ENCODE measurements around the gene PHF12.

The PHF12 gene

DNA sequence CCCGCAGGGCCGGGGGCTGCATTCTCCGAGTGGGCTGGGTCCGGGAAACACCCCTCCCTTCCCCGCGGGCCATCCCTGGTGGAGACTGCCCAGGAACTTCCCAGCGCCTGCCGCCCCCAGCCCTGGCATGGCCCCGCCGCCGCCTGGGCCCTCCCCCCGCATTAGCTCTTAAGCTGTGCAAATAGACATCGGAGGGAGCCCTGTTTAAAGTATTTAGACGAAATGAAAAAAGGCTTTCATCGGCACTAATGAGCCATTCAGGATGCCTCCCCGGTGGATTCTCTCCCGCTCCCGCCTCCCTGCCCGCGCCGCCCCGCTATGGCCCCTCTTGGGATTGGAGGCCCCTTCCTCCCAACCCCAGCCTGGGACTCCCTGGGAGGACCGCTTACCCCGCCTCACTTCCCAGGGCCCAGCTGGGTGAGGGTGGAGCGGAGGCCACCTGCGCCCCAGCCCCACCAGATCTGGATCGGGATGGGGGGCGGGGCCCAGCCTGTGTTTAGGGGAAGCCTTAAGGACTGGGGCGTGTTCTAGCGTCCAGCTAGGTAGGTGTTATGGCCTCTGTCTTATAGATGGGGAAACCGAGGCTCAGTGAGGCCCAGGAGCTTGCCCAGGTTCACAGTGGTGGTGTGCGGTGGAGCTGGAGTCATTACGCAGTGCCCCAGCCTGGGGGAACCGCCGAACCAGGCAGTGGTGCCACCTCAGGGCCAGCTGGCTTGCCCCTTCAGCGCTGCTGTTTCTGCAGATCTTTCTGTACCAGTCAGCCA lies 34.8 kb upstream of the PHF12 start:
- Histone ChIP-seq H3K4me3 (no peak overlapping the region), H3K27ac (no peak overlapping the region)
- TF ChIP-seq, protein P1, sequence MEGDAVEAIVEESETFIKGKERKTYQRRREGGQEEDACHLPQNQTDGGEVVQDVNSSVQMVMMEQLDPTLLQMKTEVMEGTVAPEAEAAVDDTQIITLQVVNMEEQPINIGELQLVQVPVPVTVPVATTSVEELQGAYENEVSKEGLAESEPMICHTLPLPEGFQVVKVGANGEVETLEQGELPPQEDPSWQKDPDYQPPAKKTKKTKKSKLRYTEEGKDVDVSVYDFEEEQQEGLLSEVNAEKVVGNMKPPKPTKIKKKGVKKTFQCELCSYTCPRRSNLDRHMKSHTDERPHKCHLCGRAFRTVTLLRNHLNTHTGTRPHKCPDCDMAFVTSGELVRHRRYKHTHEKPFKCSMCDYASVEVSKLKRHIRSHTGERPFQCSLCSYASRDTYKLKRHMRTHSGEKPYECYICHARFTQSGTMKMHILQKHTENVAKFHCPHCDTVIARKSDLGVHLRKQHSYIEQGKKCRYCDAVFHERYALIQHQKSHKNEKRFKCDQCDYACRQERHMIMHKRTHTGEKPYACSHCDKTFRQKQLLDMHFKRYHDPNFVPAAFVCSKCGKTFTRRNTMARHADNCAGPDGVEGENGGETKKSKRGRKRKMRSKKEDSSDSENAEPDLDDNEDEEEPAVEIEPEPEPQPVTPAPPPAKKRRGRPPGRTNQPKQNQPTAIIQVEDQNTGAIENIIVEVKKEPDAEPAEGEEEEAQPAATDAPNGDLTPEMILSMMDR (IDR thresholded peaks at IDR 0.05): no peak
- no peak for DNase-seq (ENCODE audit: low spot score)

DNA sequence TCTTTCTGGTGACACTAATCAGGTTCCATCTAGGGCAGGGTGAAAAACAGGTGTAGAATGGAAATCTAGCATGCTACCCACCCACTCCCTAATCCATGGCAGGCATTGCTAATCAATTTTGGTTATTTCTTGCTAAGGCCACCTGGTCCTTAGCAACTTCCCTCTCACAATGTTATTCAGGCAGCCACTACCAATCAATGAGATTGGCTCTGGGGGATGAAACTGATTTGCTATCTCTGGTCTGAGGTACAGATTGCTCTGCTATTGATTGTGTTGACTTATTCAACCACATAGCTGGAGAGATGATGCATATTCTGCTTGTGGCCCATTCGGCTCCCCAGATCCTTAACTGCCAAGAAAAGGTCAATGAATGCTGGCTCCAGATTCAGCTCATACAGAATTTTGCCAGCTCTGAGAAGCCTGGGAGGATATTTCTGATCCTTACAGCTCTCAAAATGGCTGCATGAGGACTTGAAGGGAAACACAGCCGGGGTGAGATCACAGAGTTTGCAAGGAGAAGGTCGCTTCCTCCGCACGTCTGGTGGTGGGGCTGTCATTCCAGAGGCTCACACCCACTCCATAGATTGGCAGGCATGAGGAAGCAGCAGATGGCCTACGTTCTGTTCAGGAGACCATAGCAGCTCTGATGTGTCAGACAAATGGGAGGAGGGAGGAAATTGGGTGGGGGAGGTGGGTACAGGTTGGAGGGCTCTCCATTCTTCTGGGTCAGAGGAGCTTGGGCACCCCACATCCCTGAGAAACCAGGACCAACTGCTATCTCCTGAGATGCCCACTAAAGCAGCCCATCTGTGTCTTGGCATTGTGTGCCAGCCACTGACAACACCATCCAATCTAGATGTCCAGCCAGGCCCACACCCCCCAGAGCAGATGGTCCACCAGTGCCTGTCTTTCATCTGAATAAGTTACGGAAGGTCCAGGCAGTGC lies 32.2 kb upstream of the PHF12 start:
- no peak overlapping the region for H3K27ac ChIP-seq
- no peak for DNase-seq (ENCODE audit: low spot score)
- TF ChIP-seq, protein P1 (IDR thresholded peaks at IDR 0.05): no peak

DNA sequence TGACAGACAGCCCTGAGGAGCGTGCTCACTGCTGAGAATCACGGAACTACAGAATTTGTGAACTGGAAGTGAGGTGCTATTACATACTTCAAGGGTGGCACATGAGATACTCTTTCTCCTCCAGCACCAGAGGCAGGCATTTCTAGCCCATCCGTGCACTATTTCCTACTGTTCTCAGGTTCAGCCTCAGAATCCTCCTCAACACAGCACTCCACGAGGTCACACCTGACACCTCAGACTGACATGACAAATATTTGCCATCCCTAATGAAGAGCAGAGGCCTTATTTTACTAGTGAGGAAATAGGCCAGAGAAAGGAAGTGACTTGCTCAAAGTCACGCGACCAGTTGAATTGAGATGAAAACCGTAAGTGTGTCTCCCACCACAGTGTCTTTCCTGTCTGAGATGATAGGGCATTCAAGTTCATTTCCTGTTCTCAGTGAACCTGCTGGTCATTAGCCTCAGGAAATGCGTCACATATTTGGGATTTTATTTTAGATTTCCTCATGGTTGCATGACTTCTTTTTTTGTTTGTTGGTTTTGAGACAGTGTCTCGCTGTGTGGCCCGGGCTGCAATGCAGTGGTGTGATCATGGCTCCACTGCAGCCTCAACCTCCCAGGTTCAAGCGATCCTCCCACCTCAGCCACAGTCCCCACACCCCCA lies 30.9 kb upstream of the PHF12 start:
- Histone ChIP-seq H3K27ac (peak overlapping the region in 1 of 2 donors; percentile 65), H3K4me3 (no peak overlapping the region)
- TF ChIP-seq, protein P1 (IDR thresholded peaks at IDR 0.05): no peak
- DNase-seq (ENCODE audit: low spot score): no peak

More for the DNA sequence above, 32.2 kb upstream of the PHF12 start:
- no peak overlapping the region for H3K4me3 ChIP-seq

DNA sequence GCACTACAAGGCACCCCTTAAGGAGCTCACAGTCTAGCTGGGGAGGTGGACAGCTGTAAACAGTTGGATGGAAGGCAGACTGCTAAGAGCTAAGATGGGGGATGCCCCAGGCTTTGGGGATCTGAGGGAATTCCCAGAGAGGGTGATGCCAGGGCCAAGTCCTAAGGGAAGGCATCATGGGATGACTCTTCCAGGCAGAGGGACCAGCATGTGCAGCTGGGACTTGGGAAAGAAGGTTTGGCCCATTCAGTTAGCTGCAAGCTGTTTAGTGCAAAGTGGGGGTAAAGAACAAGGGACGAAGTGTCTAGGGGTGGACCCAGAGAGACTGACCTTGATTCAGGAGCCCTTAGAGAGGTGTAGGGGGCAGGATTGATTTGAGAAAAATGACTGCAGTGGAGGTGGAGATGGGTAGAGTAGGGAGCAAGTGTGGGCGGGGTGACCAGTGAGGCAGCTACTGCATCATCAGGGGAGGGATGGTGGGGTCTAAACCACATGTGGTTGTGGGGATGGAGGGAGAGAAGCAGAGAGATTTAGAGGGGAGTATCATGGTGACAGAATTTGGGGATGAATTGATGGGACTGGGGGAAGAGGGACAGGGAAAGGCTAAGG lies 27.1 kb upstream of the PHF12 start:
- no peak for DNase-seq (ENCODE audit: low spot score)
- Histone ChIP-seq H3K27ac (no peak overlapping the region), H3K4me3 (no peak overlapping the region)
- TF ChIP-seq, protein P1 (IDR thresholded peaks at IDR 0.05): no peak

DNA sequence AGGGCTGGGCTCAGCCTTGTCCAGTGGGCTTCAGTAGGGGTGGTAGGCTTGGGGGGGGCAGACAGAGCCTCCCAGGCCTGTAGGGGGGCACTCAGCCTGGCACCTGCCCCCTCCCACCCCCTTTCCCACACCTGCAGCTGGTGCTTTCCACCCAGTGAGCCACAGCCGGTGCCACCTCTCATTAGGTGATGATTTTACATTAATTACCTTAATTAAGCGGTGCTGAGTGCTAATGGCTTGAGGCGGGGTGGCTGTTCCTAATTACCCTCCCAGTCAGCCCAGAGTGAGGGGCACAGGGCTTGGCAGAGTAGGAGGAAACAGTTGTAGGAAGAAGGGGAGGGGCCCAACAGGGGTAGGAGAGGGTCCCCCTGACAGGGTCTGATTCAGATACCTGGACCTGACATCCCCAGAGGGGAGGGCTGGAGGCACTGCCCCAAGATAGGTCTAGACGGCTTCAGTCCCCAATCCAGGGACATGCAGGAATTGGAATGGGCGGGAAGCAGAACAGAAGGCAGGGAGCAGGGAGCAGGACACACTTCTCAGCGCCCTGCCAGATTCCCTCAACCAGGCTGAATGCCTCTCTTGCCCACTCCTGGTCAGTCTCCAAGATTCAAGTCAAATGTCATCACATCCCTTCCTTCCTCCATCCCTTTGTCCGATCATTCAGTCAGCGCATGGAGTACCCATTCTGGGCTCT lies 26.5 kb upstream of the PHF12 start:
- no peak for DNase-seq (ENCODE audit: low spot score)

More for the DNA sequence above, 26.5 kb upstream of the PHF12 start:
- H3K4me3 ChIP-seq: no peak overlapping the region
- TF ChIP-seq, protein P1 (IDR thresholded peaks at IDR 0.05): no peak
- no peak overlapping the region for H3K27ac ChIP-seq

All from coronary artery (tissue), 2 donors.